ENCODE measurements around the gene SESTD1. TPM values are rescaled to one million over a fixed set of nuclear protein-coding genes. Genes with fewer than 3 reads are reported as not detected.
A peak's percentile ranks its signal among the peaks of the same experiment; 100 is the strongest.

The SESTD1 gene, protein sequence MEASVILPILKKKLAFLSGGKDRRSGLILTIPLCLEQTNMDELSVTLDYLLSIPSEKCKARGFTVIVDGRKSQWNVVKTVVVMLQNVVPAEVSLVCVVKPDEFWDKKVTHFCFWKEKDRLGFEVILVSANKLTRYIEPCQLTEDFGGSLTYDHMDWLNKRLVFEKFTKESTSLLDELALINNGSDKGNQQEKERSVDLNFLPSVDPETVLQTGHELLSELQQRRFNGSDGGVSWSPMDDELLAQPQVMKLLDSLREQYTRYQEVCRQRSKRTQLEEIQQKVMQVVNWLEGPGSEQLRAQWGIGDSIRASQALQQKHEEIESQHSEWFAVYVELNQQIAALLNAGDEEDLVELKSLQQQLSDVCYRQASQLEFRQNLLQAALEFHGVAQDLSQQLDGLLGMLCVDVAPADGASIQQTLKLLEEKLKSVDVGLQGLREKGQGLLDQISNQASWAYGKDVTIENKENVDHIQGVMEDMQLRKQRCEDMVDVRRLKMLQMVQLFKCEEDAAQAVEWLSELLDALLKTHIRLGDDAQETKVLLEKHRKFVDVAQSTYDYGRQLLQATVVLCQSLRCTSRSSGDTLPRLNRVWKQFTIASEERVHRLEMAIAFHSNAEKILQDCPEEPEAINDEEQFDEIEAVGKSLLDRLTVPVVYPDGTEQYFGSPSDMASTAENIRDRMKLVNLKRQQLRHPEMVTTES
- 100 to 1,000 TPM in 1 of 6 donors, 10 to 100 TPM in 5; 38.0 to 108 (median 92.4) TPM for total RNA-seq

DNA sequence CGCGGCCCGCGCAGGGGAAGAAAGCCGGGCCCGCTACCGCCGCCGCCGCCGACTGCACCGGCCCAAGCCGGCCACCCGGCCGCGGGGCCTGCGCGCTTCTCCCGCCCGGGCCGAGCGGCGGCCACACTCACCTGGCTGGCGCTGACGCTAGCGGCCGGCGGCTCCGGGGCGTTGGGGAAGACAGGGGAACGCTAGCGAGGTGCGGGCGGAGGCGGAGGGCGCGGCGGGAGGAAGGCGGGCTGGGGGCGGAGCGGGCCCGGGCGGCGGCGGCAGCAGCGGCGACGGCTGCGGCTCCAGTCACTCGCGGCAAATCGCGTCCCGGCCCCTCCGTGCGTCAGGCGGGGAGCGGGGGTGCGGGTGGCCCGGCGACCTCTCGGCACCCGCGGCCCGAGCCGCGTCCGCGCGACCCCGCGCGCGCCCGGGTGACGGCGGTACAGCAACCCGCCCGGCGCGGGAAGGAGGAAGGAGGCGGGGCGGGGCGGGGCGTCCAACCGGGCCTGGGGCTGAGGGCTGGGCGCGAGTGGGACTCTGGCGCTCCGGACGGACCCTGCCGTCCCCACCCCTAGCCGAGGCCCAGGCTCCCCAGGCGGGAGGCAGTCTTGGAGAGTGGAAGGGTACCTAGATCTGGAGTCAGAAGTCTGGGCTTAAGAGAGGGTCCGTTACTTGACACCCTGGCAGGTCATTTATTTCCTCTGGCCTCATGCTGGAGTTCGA lies at the start of gene SESTD1:
SESTD1 (minus strand) TSS at position 465 of the 714 bp plus-strand sequence. CDS start 72,991 bp downstream, outside the sequence.
- ATAC-seq (ENCODE audit: low FRiP score in 2 of 2) (peak; percentile 85 to 89), DNase-seq (peak; percentile 77 to 97)
- peak within 1 kb of the TSS; percentile 87 to 93 (median 91) for H3K27ac ChIP-seq
- WGBS, 2 donors, result 1 to 2% methylated on average over 19 to 44 of the region's 96 CpGs
- no peaks in the 10 kb centered on the region for H3K36me3 ChIP-seq
- peaks cover 14 to 31% (median 22%) of the 10 kb centered on the region in 4 donors for H3K4me1 ChIP-seq
- H3K9me3 ChIP-seq, result no peaks in the 10 kb centered on the region
- peak in 1 of 2 donors; percentile 55 for TF ChIP-seq POLR2AphosphoS5 (IDR thresholded peaks at IDR 0.05)
- TF ChIP-seq, protein P1, sequence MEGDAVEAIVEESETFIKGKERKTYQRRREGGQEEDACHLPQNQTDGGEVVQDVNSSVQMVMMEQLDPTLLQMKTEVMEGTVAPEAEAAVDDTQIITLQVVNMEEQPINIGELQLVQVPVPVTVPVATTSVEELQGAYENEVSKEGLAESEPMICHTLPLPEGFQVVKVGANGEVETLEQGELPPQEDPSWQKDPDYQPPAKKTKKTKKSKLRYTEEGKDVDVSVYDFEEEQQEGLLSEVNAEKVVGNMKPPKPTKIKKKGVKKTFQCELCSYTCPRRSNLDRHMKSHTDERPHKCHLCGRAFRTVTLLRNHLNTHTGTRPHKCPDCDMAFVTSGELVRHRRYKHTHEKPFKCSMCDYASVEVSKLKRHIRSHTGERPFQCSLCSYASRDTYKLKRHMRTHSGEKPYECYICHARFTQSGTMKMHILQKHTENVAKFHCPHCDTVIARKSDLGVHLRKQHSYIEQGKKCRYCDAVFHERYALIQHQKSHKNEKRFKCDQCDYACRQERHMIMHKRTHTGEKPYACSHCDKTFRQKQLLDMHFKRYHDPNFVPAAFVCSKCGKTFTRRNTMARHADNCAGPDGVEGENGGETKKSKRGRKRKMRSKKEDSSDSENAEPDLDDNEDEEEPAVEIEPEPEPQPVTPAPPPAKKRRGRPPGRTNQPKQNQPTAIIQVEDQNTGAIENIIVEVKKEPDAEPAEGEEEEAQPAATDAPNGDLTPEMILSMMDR (IDR thresholded peaks at IDR 0.05), result peak in 4 of 6 experiments; percentile 34 to 65 (median 54)
- no peak for TF ChIP-seq EP300 (IDR thresholded peaks at IDR 0.05)
- peak in 3 of 4 donors; percentile 60 to 76 (median 68) for TF ChIP-seq POLR2A (IDR thresholded peaks at IDR 0.05)
- peak within 1 kb of the TSS; percentile 57 to 75 (median 72) for H3K4me3 ChIP-seq
- no peaks in the 10 kb centered on the region for H3K27me3 ChIP-seq

DNA sequence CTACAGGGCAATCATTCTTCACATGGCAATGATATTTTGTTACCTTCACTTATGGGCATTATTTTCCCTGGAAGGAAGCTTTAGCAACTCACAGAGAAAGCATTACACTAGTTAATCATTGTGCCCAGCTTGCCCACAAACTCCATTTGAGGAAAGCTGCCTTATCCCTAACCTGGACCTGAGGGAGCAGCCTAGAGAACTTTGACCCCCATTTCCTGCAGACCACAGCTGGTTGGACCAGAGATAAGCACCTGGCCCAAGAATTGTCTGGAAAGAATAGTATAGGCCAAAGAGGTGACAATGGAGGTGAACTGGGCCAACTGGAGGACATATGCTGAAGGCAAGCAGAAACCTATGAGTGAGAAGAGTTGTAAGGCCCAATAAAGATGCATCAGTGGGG lies 48.4 kb upstream of the SESTD1 start:
- no peak overlapping the region for H3K4me3 ChIP-seq
- H3K27ac ChIP-seq, result no peak overlapping the region
- no peaks in the 10 kb centered on the region for H3K27me3 ChIP-seq
- H3K36me3 ChIP-seq, result no peaks in the 10 kb centered on the region
- ATAC-seq (ENCODE audit: low FRiP score in 2 of 2), result no peak
- no peak for DNase-seq
- no peaks in the 10 kb centered on the region for H3K9me3 ChIP-seq
- no peaks in the 10 kb centered on the region for H3K4me1 ChIP-seq
- TF ChIP-seq, protein P1 (IDR thresholded peaks at IDR 0.05), result no peak
- TF ChIP-seq POLR2AphosphoS5 (IDR thresholded peaks at IDR 0.05), result no peak
- TF ChIP-seq POLR2A (IDR thresholded peaks at IDR 0.05), result no peak
- TF ChIP-seq EP300 (IDR thresholded peaks at IDR 0.05), result no peak

DNA sequence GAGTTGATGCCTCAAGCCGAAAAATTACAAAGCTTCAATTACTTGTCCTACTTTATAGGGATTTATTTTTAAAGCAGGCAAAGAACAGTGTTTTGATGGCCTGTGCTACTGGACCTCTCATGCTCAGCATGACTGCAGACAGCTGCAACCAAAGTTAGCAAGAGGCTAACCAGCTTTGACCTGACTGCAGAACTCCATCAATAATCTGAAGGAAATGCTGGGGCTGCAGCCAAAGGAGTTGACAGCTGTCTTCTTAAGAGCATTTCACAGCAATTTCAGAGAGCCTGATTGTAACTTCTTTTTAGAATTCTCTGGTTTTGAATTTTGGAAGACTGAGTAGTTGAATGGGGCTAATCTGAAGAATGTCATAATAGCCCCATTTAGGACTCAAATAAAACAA lies 46.5 kb upstream of the SESTD1 start:
- no peak for ATAC-seq (ENCODE audit: low FRiP score in 2 of 2)
- H3K4me3 ChIP-seq, result no peak overlapping the region
- no peaks in the 10 kb centered on the region for H3K27me3 ChIP-seq
- no peaks in the 10 kb centered on the region for H3K4me1 ChIP-seq
- H3K36me3 ChIP-seq, result no peaks in the 10 kb centered on the region
- TF ChIP-seq, protein P1 (IDR thresholded peaks at IDR 0.05), result no peak
- TF ChIP-seq POLR2A (IDR thresholded peaks at IDR 0.05) (no peak), EP300 (IDR thresholded peaks at IDR 0.05) (no peak), POLR2AphosphoS5 (IDR thresholded peaks at IDR 0.05) (no peak)
- H3K27ac ChIP-seq, result no peak overlapping the region
- H3K9me3 ChIP-seq, result no peaks in the 10 kb centered on the region
- 70 to 72% methylated on average over 1 of the region's 1 CpG for WGBS, 2 donors
- DNase-seq, result no peak

DNA sequence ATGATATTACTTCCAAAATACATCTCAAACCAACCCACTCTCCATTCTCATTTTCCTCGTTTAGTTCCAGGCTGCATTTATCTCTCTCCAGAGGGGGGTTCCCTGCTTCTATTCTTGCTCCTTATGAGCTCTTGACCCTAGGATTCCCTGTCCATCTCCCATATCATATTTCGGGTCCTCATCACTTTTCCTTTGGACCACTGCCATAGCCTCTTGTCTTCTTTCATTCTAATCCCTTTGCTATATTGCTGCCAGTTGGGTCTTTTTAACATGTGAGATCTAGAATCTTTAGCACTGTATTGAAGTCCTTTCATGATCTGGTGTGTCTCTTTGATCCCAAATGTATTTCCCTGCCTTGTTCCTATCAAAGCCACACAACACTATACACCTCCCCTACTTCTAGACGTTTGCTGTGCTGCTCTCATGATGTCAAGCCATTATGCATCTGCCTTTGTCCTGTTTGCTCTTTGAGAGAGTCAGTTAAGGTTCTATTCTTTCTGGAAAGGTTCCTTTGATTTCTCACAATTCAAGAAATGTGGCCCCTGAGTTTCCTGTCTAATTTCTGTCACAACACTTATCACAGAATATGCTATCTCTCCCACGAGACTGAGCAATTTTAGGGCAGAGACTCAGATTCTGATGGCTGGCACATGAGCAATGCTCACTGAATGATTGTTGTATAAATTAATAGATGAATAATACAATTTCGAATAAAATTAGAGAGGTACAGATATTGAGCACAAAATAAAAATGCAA lies 43.2 kb upstream of the SESTD1 start:
- H3K9me3 ChIP-seq, result no peaks in the 10 kb centered on the region
- H3K4me1 ChIP-seq, result no peaks in the 10 kb centered on the region
- H3K36me3 ChIP-seq, result no peaks in the 10 kb centered on the region
- 76 to 78% methylated on average over 5 of the region's 5 CpGs for WGBS, 2 donors
- TF ChIP-seq EP300 (IDR thresholded peaks at IDR 0.05) (no peak), POLR2A (IDR thresholded peaks at IDR 0.05) (no peak)
- DNase-seq, result no peak
- H3K27ac ChIP-seq, result no peak overlapping the region
- ATAC-seq (ENCODE audit: low FRiP score in 2 of 2), result no peak
- H3K27me3 ChIP-seq, result no peaks in the 10 kb centered on the region
- H3K4me3 ChIP-seq, result no peak overlapping the region
